HG03439 (cell line): Measurements from ENCODE around the gene FOXRED1.
A peak's percentile ranks its signal among the peaks of the same experiment; 100 is the strongest.
"Not testable (repeated sequence)": the region's sequence is repeated elsewhere in the genome, so short reads cannot be mapped to it uniquely, and the experiment has no call there.

Experiments
- ATAC-seq: cut with Tn5 transposase; IDR thresholded peaks from one replicate; pipeline ENCODE4 v1.9.1; 2021; ENCODE audit warnings: mild to moderate bottlenecking, moderate library complexity; ENCODE audit not compliant: unreplicated experiment

The FOXRED1 gene

GRCh38 chr11:126268708-126269579 is at the start of gene FOXRED1, which contains the start of gene SRPRA:
FOXRED1 (plus strand) TSS chr11:126269154; CDS start chr11:126269207, 53 bp downstream.
SRPRA (minus strand) TSS chr11:126268895; CDS start chr11:126268804, 91 bp downstream.
- peak; percentile 98 for ATAC-seq

GRCh38 chr11:126219547-126219946 is 49.4 kb upstream of the FOXRED1 start:
- no peak for ATAC-seq

- no peak for ATAC-seq
Measured at GRCh38 chr11:126224647-126225294, 44.2 kb upstream of the FOXRED1 start.

- no peak for ATAC-seq
Measured at GRCh38 chr11:126225295-126225665, 43.7 kb upstream of the FOXRED1 start.

GRCh38 chr11:126226334-126227084 is 42.4 kb upstream of the FOXRED1 start:
- ATAC-seq: no peak

- no peak for ATAC-seq
Measured at GRCh38 chr11:126229858-126230540, 39.0 kb upstream of the FOXRED1 start.

GRCh38 chr11:126231725-126232459 is 37.1 kb upstream of the FOXRED1 start:
- no peak for ATAC-seq

GRCh38 chr11:126232683-126233082 is 36.3 kb upstream of the FOXRED1 start:
- no peak for ATAC-seq

GRCh38 chr11:126233391-126233790 is 35.6 kb upstream of the FOXRED1 start:
- ATAC-seq: no peak

GRCh38 chr11:126246636-126247035 is 22.3 kb upstream of the FOXRED1 start:
- no peak for ATAC-seq

- ATAC-seq: no peak
Measured at GRCh38 chr11:126253265-126253664, 15.7 kb upstream of the FOXRED1 start.

- no peak for ATAC-seq
Measured at GRCh38 chr11:126254819-126255218, 14.1 kb upstream of the FOXRED1 start.

- not testable (repeated sequence) for ATAC-seq
Measured at GRCh38 chr11:126255507-126255906, 13.4 kb upstream of the FOXRED1 start.

GRCh38 chr11:126256216-126256615 is 12.7 kb upstream of the FOXRED1 start:
- ATAC-seq: no peak

- ATAC-seq: no peak
Measured at GRCh38 chr11:126257144-126257543, 11.8 kb upstream of the FOXRED1 start.

- ATAC-seq: no peak
Measured at GRCh38 chr11:126257764-126258163, 11.2 kb upstream of the FOXRED1 start.

GRCh38 chr11:126262216-126262615 is 6.7 kb upstream of the FOXRED1 start:
- ATAC-seq: no peak

- no peak for ATAC-seq
Measured at GRCh38 chr11:126263489-126263888, 5.5 kb upstream of the FOXRED1 start.

- ATAC-seq: no peak
Measured at GRCh38 chr11:126265811-126266210, 3.1 kb upstream of the FOXRED1 start.

- ATAC-seq: no peak
Measured at GRCh38 chr11:126267650-126268049, 1.3 kb upstream of the FOXRED1 start.
